HL-60 (cell line): ENCODE results near the gene RNF214.
"Not testable (repeated sequence)": the region's sequence is repeated elsewhere in the genome, so short reads cannot be mapped to it uniquely, and the experiment has no call there.

Source experiments
- GABPA ChIP-seq: IDR thresholded peaks from 2 replicates; pipeline ENCODE4 v1.6.1; 2012; ENCODE audit warnings: low read depth
- POLR2AphosphoS5 ChIP-seq: IDR thresholded peaks from 2 replicates; pipeline ENCODE4 v1.6.1; 2012; ENCODE audit warnings: low read depth
- TF ChIP-seq, protein P1 (sequence below): IDR thresholded peaks from one replicate; pipeline ENCODE4 v1.5.1; 2011; ENCODE audit warnings: low read length, control low read depth, inconsistent platforms; ENCODE audit not compliant: insufficient read depth
- TF ChIP-seq, protein P2 (sequence below): IDR thresholded peaks from 2 replicates; pipeline ENCODE4 v1.6.1; 2012; ENCODE audit warnings: low read depth; ENCODE audit not compliant: insufficient replicate concordance

DNA sequence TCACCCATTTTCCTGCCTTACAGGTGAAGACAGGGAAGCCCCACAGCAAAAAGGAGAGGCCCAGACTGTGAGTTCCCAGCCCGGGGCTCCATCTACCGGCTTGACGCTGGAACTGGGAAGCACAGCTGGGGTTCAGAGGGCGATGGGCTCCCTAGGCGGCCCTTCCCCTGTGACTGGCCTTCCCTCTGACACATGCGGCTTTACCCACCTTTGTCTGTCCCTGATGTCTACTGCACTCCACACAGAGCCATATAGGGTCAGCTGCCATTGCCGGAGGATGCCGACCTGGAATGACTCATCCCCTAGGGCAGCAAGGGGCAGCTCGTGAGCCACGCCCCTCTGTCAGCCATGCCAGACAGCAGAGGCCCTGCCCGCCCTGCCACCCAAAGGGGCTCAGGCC, 25.6 kb upstream of the RNF214 start:
- TF ChIP-seq, protein P1, sequence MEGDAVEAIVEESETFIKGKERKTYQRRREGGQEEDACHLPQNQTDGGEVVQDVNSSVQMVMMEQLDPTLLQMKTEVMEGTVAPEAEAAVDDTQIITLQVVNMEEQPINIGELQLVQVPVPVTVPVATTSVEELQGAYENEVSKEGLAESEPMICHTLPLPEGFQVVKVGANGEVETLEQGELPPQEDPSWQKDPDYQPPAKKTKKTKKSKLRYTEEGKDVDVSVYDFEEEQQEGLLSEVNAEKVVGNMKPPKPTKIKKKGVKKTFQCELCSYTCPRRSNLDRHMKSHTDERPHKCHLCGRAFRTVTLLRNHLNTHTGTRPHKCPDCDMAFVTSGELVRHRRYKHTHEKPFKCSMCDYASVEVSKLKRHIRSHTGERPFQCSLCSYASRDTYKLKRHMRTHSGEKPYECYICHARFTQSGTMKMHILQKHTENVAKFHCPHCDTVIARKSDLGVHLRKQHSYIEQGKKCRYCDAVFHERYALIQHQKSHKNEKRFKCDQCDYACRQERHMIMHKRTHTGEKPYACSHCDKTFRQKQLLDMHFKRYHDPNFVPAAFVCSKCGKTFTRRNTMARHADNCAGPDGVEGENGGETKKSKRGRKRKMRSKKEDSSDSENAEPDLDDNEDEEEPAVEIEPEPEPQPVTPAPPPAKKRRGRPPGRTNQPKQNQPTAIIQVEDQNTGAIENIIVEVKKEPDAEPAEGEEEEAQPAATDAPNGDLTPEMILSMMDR: not testable (repeated sequence)
- TF ChIP-seq, protein P2, sequence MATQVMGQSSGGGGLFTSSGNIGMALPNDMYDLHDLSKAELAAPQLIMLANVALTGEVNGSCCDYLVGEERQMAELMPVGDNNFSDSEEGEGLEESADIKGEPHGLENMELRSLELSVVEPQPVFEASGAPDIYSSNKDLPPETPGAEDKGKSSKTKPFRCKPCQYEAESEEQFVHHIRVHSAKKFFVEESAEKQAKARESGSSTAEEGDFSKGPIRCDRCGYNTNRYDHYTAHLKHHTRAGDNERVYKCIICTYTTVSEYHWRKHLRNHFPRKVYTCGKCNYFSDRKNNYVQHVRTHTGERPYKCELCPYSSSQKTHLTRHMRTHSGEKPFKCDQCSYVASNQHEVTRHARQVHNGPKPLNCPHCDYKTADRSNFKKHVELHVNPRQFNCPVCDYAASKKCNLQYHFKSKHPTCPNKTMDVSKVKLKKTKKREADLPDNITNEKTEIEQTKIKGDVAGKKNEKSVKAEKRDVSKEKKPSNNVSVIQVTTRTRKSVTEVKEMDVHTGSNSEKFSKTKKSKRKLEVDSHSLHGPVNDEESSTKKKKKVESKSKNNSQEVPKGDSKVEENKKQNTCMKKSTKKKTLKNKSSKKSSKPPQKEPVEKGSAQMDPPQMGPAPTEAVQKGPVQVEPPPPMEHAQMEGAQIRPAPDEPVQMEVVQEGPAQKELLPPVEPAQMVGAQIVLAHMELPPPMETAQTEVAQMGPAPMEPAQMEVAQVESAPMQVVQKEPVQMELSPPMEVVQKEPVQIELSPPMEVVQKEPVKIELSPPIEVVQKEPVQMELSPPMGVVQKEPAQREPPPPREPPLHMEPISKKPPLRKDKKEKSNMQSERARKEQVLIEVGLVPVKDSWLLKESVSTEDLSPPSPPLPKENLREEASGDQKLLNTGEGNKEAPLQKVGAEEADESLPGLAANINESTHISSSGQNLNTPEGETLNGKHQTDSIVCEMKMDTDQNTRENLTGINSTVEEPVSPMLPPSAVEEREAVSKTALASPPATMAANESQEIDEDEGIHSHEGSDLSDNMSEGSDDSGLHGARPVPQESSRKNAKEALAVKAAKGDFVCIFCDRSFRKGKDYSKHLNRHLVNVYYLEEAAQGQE: not testable (repeated sequence)
- not testable (repeated sequence) for TF ChIP-seq POLR2AphosphoS5, GABPA
